Endometrium (tissue), 2 donors: ENCODE measurements around the gene TNFSF8.

Experiments
- FAIRE-seq: peaks from 2 replicates; lab custom pipeline; 2012; peaks lifted over from hg19 to GRCh38; lab: Jason Lieb, UNC
- donor health status: control.
- donor health status: control.

The TNFSF8 gene, protein sequence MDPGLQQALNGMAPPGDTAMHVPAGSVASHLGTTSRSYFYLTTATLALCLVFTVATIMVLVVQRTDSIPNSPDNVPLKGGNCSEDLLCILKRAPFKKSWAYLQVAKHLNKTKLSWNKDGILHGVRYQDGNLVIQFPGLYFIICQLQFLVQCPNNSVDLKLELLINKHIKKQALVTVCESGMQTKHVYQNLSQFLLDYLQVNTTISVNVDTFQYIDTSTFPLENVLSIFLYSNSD

GRCh38 chr9:114930056-114930812 is at the start of gene TNFSF8:
Gene TNFSF8, minus strand, starts transcription at chr9:114930591. Its CDS starts 288 bp downstream, at chr9:114930303.
- FAIRE-seq: no peak

DNA sequence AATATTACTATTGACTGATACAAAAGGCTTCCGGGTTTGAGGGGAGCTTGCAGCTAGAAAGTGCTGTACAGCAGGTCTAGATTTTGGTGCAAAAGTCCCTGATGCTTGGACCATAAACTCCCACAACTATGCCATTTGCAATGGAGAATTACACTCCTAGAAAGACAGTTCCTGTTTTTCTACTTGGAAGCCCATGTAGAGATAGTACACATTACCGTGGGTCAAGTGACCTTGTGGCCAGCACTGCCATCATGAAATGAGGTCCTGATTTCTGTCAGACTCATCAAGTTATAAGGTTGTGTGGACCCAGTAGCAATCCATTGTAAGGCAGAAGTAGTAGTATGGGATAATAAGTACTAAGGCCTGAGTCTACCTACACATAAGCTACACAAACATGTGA is 42.8 kb upstream of the TNFSF8 start:
- no peak for FAIRE-seq

DNA sequence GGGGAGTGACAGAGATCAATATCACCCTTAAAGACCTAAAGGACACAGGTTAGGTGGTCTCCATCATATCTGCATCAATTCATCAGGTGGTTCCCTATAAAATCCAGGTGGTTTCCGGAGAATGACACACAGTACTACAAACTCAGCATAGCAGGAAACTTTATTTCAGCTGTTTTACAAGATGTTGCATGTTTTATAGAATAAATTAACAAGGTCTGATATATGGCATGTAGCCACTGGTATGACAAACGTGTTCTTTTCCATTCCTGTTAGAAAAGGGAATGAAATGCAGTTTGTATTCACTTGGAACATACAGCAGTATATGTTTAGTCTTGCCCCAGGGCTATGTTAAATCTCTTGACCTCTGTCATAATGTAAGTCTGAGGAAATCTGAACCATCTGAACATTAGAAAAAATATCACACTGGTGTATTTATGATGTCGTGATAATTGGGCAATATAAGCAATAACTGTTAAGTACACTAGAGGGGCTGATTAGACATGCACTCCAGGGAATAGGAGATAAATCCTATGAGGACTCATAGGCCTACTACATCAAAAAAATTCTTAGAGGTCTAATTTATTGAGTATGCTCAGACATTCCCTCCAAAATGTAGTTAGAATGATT is 42.2 kb upstream of the TNFSF8 start:
- no peak for FAIRE-seq

DNA sequence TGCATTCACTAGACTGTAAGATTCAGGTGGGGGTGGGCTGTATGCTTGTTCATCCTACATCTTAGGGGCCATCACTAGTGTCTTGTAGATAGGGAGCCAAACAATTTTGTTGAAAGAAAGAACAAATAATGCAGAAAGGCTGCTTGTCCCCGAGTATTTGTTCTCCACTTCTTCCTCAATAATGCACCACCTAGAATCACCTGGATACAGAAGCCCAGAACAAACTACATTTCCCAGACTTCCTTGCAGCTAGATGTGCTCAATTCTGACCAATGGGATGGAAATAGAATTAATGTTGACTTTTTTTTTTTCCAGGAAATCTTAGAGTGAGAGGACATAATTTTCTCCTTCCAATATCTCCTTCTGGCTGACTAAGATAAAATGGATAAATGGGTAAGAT is 38.9 kb upstream of the TNFSF8 start:
- no peak for FAIRE-seq

GRCh38 chr9:114968671-114969070 is 38.3 kb upstream of the TNFSF8 start:
- no peak for FAIRE-seq

GRCh38 chr9:114965564-114965963 is 35.2 kb upstream of the TNFSF8 start:
- FAIRE-seq: no peak

DNA sequence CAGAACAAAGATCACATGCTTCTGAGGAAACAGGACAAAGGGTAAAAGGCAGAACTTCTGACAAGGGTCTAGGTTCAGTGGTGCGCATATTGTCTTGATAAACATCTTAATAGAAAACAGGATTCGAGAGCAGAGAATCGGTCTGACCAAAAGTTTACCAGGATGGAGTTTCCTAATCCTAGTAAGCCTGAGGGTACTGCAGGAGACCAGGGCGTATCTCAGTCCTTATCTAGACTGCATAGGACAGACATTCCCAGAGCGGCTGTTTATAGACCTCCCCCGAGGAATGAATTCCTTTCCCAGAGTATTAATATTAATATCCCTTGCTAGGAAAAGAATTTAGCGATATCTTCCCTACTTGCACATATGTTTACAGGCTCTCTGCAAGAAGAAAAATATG is 32.4 kb upstream of the TNFSF8 start:
- no peak for FAIRE-seq

- no peak for FAIRE-seq
Observed at GRCh38 chr9:114960276-114960675, 29.9 kb upstream of the TNFSF8 start.

GRCh38 chr9:114958844-114959235 is 28.4 kb upstream of the TNFSF8 start:
- no peak for FAIRE-seq

GRCh38 chr9:114958021-114958843 is 27.8 kb upstream of the TNFSF8 start:
- FAIRE-seq: no peak

DNA sequence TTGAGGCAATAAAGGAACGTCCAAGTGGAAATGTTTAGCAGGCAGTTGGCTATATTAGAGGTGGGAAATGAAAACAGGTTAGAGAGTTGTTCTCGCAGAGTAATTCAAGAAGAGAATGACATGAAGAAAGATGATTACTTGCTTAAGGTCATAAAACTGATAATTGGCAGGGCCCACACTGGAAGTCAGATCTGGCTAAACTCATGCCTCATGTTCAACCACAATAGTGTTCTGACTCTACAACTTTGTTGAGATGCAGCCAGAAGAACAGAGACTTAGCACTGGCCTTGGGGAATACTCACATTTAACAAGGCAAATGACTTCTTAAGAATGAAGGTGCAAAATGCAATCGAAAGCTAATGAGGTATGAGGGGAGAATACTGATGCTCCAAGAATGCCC is 27.2 kb upstream of the TNFSF8 start:
- FAIRE-seq: no peak

DNA sequence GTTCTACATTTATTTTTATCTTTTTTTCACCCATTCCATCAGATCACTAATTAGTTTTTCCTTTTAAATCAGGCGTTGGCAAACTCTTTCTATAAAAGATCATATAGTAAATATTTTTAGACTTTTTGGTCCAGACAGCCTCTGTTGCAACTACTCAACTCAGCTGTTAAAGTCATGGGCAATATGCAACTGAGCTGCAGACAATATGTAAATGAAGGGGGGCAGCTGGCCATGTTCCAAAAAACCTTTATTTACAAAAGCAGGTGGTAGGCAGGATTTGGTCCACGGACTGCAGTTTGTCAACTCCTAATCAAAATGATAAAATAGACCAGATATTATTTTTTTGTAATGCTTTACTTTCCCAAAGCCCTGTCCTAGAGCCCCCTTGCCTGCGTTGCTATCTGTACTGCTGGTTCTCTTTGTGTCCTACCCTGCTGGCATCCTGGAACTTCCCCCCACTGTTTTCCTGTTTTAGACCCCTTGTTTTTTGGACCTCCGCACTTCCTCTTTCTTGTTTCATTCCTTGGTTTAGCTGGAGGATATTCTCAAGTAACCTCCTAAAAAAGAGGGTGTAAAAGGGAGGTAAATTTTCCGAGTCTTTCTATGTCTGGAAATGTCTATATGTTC is 24.7 kb upstream of the TNFSF8 start:
- FAIRE-seq: no peak

- no peak for FAIRE-seq
Observed at GRCh38 chr9:114953959-114954358, 23.6 kb upstream of the TNFSF8 start.

- FAIRE-seq: no peak
Observed at GRCh38 chr9:114953046-114953445, 22.7 kb upstream of the TNFSF8 start.

- FAIRE-seq: no peak
Observed at GRCh38 chr9:114950761-114951160, 20.4 kb upstream of the TNFSF8 start.

DNA sequence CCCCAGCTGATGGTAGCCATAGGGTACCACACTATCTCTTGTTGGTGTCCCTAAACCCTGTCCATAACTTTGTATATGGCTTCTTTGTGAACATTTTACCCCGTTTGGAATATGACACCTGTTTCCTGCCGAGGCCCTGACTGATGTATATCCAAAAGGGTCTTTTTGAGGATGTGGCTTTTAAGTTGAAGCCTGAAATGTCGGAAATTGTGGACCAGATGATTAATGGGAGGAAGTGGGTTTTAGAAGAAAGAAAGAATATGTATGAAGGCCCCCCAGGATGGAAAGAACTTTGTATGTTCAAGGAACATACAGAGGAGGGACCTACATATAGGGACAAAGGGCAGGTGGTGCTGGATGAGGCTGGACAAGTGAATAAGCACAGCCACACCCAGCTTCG is 16.7 kb upstream of the TNFSF8 start:
- no peak for FAIRE-seq

- no peak for FAIRE-seq
Observed at GRCh38 chr9:114945616-114946412, 15.4 kb upstream of the TNFSF8 start.

DNA sequence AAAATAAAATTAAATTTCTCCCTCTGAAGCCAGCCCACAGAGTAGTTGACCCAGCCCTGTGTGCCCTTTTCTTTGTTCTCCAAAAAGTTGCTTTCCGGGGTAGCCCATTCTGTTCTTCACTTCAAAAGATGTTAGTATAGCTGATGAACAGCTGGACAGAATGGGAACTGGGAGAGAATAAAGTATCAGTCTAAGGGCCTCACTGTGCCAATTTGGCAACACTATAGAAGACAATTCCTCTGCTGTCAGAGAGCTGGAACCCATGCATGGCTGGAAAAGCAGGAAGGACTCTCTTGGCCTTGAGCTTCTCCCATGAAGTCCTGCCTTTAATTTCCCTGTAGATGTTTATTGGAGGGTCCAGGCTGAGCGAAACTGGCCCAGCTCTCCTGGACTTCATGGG is 11.0 kb upstream of the TNFSF8 start:
- FAIRE-seq: no peak

DNA sequence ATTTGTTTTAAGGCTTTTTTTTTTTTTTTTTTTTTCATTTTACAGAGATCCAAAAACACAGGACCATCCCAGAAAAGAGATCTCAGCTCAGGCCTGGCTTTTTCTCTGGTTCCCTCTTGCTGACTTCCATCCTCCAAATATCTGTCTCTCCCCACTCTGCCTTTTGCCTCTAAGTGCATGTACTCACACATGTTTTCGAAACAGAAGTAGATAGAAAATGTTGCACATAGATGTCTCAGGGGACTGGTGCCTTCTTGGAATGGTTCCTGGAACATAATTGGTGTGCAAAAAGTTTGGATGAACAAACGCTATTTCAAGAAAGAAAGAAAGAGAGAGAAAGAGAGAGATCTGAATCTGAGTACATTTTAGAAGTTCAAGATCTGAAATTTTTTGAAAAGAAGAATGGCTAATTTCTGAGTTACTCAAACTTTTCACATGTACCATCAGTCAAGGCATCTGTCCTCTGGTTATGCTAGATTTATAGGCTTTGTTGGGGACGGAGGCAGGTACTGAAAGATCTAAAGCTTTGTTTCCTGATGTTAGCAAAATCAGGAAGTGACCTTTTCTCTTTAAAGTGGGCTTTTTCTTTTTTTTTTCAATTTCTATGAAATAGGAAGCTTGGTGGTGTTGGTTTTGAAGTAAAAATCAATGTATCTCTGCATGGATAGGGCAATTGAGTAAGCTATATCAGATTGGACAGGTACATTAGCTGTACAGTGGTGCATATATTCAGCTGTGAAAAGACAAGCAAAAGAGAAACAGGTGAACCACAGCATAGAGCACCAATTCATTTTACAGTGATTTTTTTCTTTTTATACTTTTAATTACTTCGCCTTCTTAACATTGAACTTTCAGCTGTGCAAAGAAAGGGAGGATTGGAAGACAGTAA is 8.5 kb upstream of the TNFSF8 start:
- FAIRE-seq: no peak

- no peak for FAIRE-seq
Observed at GRCh38 chr9:114937516-114937915, 7.1 kb upstream of the TNFSF8 start.
